ENCODE measurements around the gene ABCG1.

GRCh38 chr21:42261829-42262200 lies 42.9 kb downstream of the ABCG1 start:
- TF ChIP-seq EZH2 (IDR thresholded peaks at IDR 0.05; ENCODE audit: low read length, missing control alignments) = no peak
- TF ChIP-seq, protein P1, sequence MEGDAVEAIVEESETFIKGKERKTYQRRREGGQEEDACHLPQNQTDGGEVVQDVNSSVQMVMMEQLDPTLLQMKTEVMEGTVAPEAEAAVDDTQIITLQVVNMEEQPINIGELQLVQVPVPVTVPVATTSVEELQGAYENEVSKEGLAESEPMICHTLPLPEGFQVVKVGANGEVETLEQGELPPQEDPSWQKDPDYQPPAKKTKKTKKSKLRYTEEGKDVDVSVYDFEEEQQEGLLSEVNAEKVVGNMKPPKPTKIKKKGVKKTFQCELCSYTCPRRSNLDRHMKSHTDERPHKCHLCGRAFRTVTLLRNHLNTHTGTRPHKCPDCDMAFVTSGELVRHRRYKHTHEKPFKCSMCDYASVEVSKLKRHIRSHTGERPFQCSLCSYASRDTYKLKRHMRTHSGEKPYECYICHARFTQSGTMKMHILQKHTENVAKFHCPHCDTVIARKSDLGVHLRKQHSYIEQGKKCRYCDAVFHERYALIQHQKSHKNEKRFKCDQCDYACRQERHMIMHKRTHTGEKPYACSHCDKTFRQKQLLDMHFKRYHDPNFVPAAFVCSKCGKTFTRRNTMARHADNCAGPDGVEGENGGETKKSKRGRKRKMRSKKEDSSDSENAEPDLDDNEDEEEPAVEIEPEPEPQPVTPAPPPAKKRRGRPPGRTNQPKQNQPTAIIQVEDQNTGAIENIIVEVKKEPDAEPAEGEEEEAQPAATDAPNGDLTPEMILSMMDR (conservative IDR thresholded peaks at IDR 0.05 in 1 of 2, IDR thresholded peaks at IDR 0.05 in 1 of 2; ENCODE audit: low read depth in 1 of 2, low read length in 2 of 2) = no peak
